Superior temporal gyrus (tissue), 1 donor: ENCODE measurements around the gene FAM120B.

ENCODE experiments used
- DNase-seq: peaks from one replicate; pipeline ENCODE4 v3.0.0-alpha.2; 2016; ENCODE audit errors: extremely low spot score

Gene FAM120B

DNA sequence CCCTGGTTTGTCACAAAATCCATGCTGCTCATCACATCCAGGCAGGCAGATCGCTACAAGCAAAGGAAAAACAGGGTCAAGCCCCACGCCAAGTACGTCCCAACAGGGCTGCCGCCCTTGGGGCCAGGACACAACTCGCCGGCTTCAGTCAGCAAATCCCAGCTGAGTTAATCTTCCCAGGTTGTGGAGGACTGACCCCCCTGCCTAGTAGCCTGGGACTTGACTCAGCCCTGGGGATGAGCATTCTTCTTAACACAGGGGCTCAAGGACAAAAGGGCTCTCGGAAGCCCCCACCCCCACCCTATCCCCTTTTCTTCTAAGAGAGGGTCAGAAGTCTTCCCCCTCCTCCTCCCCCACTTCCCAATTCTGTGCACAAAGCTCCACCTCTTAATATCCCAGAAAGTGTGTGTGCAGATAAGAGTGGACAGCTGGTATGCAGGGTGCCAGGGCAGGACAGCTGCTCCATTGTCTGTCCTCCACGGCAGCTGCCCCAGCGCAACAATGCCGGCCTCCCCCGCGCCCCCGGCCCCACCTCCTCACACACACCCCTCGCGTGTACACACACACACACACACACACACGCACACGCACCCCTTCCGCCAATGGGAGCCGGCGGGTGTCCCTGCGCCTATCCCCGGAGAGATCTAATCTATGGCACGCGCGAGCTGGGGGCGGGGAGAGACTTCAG is 20.2 kb upstream of the FAM120B start:
- DNase-seq: peak; percentile 59

- peak; percentile 45 for DNase-seq
Observed at GRCh38 chr6:170286934-170287265, 19.7 kb upstream of the FAM120B start.

- DNase-seq: no peak
Observed at GRCh38 chr6:170287371-170287876, 19.1 kb upstream of the FAM120B start.

GRCh38 chr6:170288091-170288631 is 18.4 kb upstream of the FAM120B start:
- no peak for DNase-seq

GRCh38 chr6:170288852-170289179 is 17.7 kb upstream of the FAM120B start:
- no peak for DNase-seq

- DNase-seq: no peak
Observed at GRCh38 chr6:170289180-170289931, 17.2 kb upstream of the FAM120B start.

DNA sequence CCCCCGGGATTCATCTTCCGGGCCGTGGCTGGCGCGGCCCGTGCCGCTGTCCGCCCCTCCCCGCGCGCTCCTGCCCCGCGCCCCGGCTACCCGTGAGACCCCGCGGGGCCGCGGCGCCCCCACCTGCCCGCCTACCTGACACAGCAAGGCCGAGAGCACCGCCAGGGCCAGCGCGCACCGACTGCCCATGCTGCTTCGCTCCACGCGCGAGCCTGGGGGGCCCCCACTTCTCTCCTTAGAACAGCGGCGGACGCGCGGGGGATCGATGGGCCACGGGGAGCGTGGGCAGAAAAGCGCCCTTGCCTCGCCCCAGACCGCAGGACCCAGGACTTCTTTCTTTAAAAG is 16.6 kb upstream of the FAM120B start:
- DNase-seq: no peak

DNA sequence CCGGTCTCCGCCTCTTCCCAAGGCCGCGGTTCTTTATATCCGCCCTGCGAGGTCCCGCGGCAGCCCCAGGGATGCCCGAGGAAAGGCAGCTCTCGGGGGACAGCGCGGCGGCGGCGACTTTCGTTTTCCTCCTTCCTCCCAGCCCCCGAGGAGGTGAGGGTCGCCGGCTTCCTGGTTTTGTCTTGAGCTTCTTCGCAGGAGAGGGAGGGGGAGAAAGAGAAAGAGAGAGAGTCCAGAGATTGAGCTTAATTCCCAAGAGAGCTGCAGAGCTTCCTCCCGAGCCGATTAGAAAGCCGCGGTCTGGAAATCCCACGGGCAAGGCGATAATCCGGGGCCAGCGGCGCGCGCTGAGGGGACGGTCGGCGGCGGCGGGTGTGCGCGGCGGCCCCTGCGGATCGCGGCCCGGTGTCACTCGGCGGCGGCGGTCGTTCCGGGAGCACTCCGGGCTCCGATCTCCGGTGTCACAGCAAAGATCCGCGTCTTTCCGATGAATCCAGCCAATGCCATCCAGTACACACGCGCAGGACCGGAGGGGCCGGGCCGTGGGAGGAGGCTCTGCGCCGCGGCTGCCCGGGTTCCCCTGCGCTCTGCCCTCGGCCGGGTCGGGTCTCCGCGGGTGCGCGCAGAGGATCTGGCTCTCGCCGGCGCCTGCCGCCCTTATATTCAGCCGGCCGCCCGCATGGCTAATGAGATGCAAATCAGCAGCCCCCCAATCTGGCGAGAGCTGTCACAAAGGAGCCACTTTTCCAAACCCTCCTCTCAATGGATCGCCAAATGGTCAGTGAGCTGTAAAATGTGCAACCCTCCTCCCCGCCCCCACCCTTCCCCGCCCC is 16.0 kb upstream of the FAM120B start, which contains the start of gene DLL1:
DLL1 (minus strand) TSS at position 783 of the 833 bp plus-strand sequence. CDS start 939 bp downstream, outside the sequence.
- DNase-seq: peak; percentile 93

- DNase-seq: peak; percentile 90
Observed at GRCh38 chr6:170291271-170292110, 15.1 kb upstream of the FAM120B start.

GRCh38 chr6:170292111-170292406 is 14.5 kb upstream of the FAM120B start:
- no peak for DNase-seq

- peak; percentile 77 for DNase-seq
Observed at GRCh38 chr6:170292407-170293158, 14.0 kb upstream of the FAM120B start.

DNA sequence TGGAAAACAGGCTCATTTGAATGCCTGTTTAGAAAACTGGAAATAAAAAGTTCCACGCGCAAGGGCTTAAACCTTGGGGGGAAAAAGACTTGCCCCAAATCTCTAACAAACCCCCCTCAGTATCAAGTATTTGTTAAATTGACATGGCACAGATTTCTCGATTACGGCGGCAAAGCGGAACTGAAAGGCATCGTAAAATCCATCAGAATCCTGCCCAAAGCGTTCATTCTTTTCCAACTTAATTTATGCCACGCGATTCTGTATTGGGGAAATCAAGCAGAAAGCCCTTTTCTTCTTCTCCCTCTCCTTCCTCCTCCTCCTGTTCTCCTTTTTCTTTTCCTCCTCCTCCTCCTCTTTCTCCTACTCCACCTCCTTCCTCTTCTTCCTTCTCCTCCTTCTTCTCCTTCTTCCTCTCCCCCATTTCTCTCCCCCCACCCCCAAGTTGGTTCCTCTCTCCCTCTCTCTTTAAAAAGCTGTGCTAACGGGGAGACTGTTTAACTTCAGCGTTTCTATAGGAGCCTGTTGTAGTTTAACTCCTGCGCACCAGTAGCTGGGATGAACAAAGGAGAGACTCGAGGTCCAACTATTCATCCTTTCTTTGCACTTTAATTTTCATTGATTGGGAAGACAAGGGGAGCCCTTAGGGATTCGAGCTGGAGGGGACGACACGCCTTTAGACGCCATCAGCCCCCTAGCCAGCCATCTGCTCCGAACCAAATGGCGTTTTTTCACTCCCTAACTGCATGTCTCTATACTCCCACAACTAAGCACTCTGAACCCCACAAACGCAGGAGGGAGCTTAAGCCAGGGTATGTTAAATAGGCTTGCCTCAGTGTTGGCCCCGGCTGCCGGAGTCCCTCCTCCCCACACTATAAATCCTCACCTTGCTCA is 13.0 kb upstream of the FAM120B start:
- peak; percentile 52 for DNase-seq

- no peak for DNase-seq
Observed at GRCh38 chr6:170294298-170294730, 12.2 kb upstream of the FAM120B start.

DNA sequence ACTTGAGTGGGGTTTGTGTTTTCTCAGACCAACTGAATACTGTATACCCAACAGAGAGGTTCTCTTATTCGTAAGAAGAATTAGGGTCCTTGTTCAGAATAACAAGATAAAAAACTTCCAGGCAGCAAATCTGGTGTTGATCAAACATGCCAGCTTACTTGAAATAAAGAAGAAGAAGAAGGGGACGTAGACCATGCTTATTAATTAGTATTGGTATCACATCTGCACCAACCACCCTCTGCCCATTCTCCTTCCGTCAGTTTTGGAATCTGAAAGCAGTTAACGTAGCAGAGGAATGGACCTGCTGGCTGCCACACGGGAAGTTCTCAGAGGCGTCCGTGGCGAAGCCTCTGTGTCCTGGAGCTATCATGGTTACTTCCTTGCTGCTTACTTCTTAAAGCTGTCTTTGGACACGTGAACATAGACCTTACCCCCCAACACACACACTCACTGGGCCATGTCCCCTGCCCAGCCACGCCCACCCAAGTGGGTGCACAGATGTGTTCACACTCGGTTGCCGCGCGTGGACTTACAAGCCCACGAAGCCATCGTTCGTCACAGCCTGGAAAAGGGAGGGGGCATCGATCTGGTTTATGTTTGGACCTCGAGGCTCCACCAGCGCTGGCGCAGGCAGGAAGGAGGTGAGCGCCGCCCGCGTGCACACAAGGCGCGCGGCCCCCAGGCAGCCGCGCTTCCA is 11.6 kb upstream of the FAM120B start:
- no peak for DNase-seq

GRCh38 chr6:170295510-170296422 is 10.8 kb upstream of the FAM120B start:
- no peak for DNase-seq

GRCh38 chr6:170296423-170296745 is 10.2 kb upstream of the FAM120B start:
- no peak for DNase-seq

- peak; percentile 59 for DNase-seq
Observed at GRCh38 chr6:170296746-170297575, 9.6 kb upstream of the FAM120B start.
